LNCAP (cell line): ENCODE measurements around the gene RFX8.

Experiments used
- CTCF ChIP-seq: fragments of 450-650 bp; IDR thresholded peaks from 2 replicates; pipeline ENCODE4 v1.5.1; 2017; ENCODE audit warnings: mild to moderate bottlenecking

RFX8 gene

GRCh38 chr2:101500180-101500579, 25.3 kb upstream of the RFX8 start:
- TF ChIP-seq CTCF = no peak

- TF ChIP-seq CTCF = no peak
Observed at GRCh38 chr2:101496279-101496678, 21.4 kb upstream of the RFX8 start.

- TF ChIP-seq CTCF = no peak
Observed at GRCh38 chr2:101492936-101493473, 18.1 kb upstream of the RFX8 start.

- TF ChIP-seq CTCF = no peak
Observed at GRCh38 chr2:101486994-101487393, 12.1 kb upstream of the RFX8 start.

- TF ChIP-seq CTCF = no peak
Observed at GRCh38 chr2:101486258-101486701, 11.4 kb upstream of the RFX8 start.

GRCh38 chr2:101485856-101486255, 10.9 kb upstream of the RFX8 start:
- no peak for TF ChIP-seq CTCF

- no peak for TF ChIP-seq CTCF
Observed at GRCh38 chr2:101480764-101481163, 5.9 kb upstream of the RFX8 start.

- no peak for TF ChIP-seq CTCF
Observed at GRCh38 chr2:101479810-101480209, 4.9 kb upstream of the RFX8 start.
